AG04450 (cell line): ENCODE results near the gene ATP11B. TPM values are rescaled to one million over a fixed set of nuclear protein-coding genes. Genes with fewer than 3 reads are reported as not detected.
"Not testable (repeated sequence)": the region's sequence is repeated elsewhere in the genome, so short reads cannot be mapped to it uniquely, and the experiment has no call there.

Experiments used
- CTCF ChIA-PET: fragments of 300-600, 350-600 bp; formaldehyde crosslinking; extraction: SDS; loops from one replicate; lab custom pipeline; 2022; ENCODE audit warnings: antibody characterized with exemption, inconsistent platforms; lab: Charles Lee
- POLR2A ChIA-PET: fragments of 350-600 bp; formaldehyde crosslinking; extraction: SDS; loops from one replicate; lab custom pipeline; 2021; ENCODE audit warnings: antibody characterized with exemption, inconsistent platforms; lab: Yijun Ruan, JAX
- DNase-seq: peaks from one replicate; pipeline ENCODE4 v3.0.0-alpha.2; 2011; ENCODE audit warnings: low read depth, low spot score
- H3K27ac ChIP-seq: one replicate; pipeline ENCODE4 v1.5.1; 2012; ENCODE audit warnings: low read depth, low read length, control low read depth
- H3K27me3 ChIP-seq: one replicate; pipeline ENCODE4 v1.6.0; 2012; ENCODE audit warnings: low read length; ENCODE audit not compliant: control insufficient read depth, insufficient read depth
- H3K4me3 ChIP-seq: 2 replicates; pipeline ENCODE4 v1.5.1; 2011; ENCODE audit warnings: mild to moderate bottlenecking, low read depth, low read length, control low read depth
- H3K9me3 ChIP-seq: 2 replicates; pipeline ENCODE4 v1.5.1; 2012; ENCODE audit warnings: low read length; ENCODE audit not compliant: control insufficient read depth, insufficient read depth
- polyA plus RNA-seq: library from polyadenylated mRNA; depleted of rRNA; stranded (reverse); fragments of >200 nt; gene quantifications from 2 replicates; pipeline ENCODE4 v1.2.3, GENCODE V29; 2011
- TF ChIP-seq, protein P1 (sequence below): IDR thresholded peaks from 2 replicates; pipeline ENCODE4 v1.5.1; 2011; ENCODE audit warnings: low read depth, low read length, control low read depth, inconsistent platforms

The ATP11B gene
- polyA plus RNA-seq, 1 experiment = 24.5 TPM

DNA sequence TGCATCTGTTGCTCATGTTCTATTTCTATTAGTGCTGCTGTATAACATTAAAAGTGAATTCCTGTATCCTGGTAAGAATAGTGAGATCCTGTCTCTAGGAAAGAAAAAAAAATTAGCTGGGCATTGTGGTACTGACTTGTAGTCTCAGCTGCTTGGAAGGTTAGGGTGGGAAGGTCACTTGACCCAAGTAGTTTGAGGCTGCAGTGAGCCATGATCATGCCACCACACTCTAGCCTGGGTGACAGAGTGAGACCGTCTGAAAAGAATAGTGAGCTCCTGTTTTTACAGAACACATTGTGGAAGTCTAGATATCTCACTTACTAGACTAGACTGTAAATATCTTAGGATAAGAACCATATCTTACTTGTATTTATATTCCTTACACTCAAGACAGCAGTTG is 4.6 kb downstream of the ATP11B start:
- H3K27me3 ChIP-seq = no peaks in the 10 kb centered on the region
- H3K9me3 ChIP-seq = no peaks in the 10 kb centered on the region; the same call in 1 of the 2 replicates
- CTCF ChIA-PET = no interaction called here
- DNase-seq = no peak
- H3K4me3 ChIP-seq = no peak overlapping the region
- POLR2A ChIA-PET = no interaction called here
- TF ChIP-seq, protein P1, sequence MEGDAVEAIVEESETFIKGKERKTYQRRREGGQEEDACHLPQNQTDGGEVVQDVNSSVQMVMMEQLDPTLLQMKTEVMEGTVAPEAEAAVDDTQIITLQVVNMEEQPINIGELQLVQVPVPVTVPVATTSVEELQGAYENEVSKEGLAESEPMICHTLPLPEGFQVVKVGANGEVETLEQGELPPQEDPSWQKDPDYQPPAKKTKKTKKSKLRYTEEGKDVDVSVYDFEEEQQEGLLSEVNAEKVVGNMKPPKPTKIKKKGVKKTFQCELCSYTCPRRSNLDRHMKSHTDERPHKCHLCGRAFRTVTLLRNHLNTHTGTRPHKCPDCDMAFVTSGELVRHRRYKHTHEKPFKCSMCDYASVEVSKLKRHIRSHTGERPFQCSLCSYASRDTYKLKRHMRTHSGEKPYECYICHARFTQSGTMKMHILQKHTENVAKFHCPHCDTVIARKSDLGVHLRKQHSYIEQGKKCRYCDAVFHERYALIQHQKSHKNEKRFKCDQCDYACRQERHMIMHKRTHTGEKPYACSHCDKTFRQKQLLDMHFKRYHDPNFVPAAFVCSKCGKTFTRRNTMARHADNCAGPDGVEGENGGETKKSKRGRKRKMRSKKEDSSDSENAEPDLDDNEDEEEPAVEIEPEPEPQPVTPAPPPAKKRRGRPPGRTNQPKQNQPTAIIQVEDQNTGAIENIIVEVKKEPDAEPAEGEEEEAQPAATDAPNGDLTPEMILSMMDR = no peak
- no peak overlapping the region for H3K27ac ChIP-seq

DNA sequence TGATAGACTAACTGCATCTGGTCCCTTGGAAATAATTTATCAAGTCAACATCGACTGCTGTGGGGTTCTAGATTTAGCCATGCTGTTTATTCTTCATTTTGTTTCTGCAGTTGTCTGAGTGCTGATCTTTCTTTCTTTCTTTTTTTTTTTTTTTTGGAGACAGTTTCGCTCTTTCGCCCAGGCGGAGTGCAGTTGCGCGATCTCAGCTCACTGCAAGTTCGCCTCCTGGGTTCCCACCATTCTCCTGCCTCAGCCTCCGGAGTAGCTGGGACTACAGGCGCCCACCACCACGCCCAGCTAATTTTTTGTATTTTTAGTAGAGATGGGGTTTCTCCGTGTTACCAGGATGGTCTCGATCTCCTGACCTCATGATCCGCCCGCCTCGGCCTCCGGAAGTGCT is 5.8 kb downstream of the ATP11B start:
- POLR2A ChIA-PET, DNase-seq, H3K4me3 ChIP-seq, H3K9me3 ChIP-seq, H3K27ac ChIP-seq, H3K27me3 ChIP-seq: not testable (repeated sequence)
- CTCF ChIA-PET = interaction anchor here (0.7 kb wide), 1 partner anchor 88 kb away, joined by 3 read pairs; no protein-coding TSS in a partner anchor

DNA sequence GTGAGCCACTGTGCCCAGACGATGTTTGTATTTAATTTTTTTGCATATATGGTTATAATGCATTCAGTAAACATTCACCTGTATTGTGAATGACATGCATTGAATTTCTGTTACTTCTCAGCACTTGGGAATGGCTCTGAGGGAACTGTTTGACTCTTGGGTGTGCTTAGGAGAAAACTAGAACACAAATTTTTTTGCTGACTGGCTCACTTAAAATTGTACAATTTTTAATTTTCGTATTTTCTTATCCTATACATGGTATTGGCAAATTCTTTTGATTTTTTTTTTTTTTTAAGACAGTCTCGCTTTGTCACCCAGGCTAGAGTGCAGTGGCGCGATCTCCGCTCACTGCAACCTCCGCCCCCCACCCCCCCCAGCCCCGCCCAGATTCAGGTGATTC is 7.2 kb downstream of the ATP11B start:
- POLR2A ChIA-PET = no interaction called here
- H3K4me3 ChIP-seq = no peak overlapping the region
- TF ChIP-seq, protein P1 = no peak
- CTCF ChIA-PET = no interaction called here
- no peak for DNase-seq
- H3K27ac ChIP-seq = no peak overlapping the region
- no peaks in the 10 kb centered on the region for H3K9me3 ChIP-seq
- no peaks in the 10 kb centered on the region for H3K27me3 ChIP-seq

DNA sequence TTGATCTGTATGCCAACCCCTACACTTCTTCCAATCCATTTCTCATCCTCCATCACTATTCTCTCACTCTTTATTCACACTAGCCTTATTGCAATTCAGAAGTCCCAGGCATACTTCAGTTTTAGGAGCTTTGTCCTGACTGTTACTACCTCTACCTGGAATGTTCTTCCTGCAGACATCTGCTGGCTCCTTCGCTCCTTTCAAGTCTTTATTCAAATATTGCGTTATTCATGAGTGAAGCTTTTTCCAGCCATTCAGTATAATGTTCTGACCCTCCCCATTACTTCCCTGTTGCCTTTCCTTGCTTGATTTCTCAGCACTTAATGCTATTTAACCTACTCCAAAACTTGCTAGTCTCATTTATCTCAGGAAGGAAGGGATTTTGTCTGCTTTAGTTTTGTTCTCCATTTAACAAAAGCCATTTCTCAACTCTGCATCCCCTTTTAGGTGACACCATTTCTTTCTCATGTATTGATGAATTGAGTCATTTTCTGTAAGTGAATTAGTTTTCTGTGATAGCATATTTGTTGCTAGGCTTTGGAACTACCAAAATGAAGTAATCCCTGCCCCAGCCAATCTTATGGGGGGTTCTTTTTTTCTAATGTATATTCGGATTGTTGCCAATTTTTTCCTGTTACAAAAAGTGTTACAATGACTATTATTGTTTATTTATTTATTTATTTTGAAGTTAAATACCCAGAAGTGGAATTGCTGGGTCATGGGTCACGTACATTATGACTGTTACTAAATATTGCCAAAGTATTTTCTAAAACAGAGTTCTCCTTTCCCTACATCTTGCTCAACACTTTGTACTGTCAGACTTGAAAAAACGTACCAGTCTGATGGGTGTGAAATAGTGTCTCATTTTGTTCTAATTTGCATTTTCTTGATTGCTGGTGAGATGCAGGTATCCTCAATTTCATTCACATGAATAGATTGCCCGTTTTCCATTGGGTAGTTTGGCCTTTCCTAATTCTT is 9.4 kb downstream of the ATP11B start:
- no peak overlapping the region for H3K27ac ChIP-seq
- CTCF ChIA-PET = interaction anchor here (1.0 kb wide), 1 partner anchor 88 kb away, joined by 3 read pairs; no protein-coding TSS in a partner anchor
- H3K27me3 ChIP-seq = no peaks in the 10 kb centered on the region
- no peaks in the 10 kb centered on the region for H3K9me3 ChIP-seq
- POLR2A ChIA-PET = no interaction called here
- DNase-seq = no peak
- no peak overlapping the region for H3K4me3 ChIP-seq
- TF ChIP-seq, protein P1 = no peak

DNA sequence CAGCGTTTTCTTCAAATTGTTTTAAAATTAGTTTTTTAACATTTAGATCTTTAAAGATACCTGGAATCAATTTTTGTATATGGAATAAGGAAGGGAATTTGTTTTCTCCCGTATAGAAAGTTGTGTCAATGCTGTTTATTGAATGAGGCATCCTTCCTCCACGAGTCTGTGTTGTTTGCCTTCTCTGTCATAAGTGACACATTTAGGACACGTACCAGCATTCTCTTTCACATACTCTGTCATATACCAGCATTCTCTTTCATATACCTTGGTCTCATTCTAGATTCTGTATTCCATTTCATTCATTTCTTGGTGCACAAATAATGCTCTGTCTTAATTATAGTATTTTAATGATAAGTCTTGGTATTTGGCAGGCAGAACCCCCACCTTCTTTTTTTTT is 10.3 kb downstream of the ATP11B start:
- ChIA-PET CTCF (interaction anchor here (1.2 kb wide), 1 partner anchor 90 kb away, joined by 3 read pairs; no protein-coding TSS in a partner anchor), POLR2A (no interaction called here)
- H3K9me3 ChIP-seq = no peaks in the 10 kb centered on the region
- TF ChIP-seq, protein P1 = no peak
- H3K27ac ChIP-seq = no peak overlapping the region
- no peak for DNase-seq
- no peaks in the 10 kb centered on the region for H3K27me3 ChIP-seq
- no peak overlapping the region for H3K4me3 ChIP-seq
